Right lobe of liver (tissue), 6 donors: ENCODE results near the gene FCER1G. TPM values are rescaled to one million over a fixed set of nuclear protein-coding genes. Genes with fewer than 3 reads are reported as not detected.
"Not testable (repeated sequence)": the region's sequence is repeated elsewhere in the genome, so short reads cannot be mapped to it uniquely, and the experiment has no call there.

Experiments
- ATAC-seq, 4 donors: fragments of 200-7000 bp; cut with Tn5 transposase; one replicate each; pipeline ENCODE4 v1.9.1; 2020; ENCODE audit warnings: mild to moderate bottlenecking in 4 of 4, moderate library complexity in 4 of 4
- DNase-seq, 3 donors: peaks; one replicate each; pipeline ENCODE4 v3.0.0-alpha.2; 2020
- H3K27ac ChIP-seq, 3 donors: fragments of 200-600 bp; one replicate each; pipeline ENCODE4 v1.8.0; 2022
- H3K27me3 ChIP-seq, 2 donors: fragments of 200-600 bp; one replicate each; pipeline ENCODE4 v1.8.0; 2022
- H3K36me3 ChIP-seq, 4 donors: fragments of 200-600 bp; sonication (generic) in 1 of 4; one replicate each; pipeline versions ENCODE4 v1.5.1 to v1.8.0; 2017 to 2022; ENCODE audit warnings: control low read depth in 1 of 4
- H3K4me1 ChIP-seq, 4 donors: fragments of 200-600 bp; sonication (generic) in 1 of 4; one replicate each; pipeline versions ENCODE4 v1.5.1 to v1.8.0; 2017 to 2022; ENCODE audit warnings: control low read depth in 1 of 4
- H3K4me3 ChIP-seq, 3 donors: fragments of 200-600 bp; one replicate each; pipeline ENCODE4 v1.8.0; 2022
- H3K9me3 ChIP-seq, 4 donors: fragments of 200-600 bp; sonication (generic) in 1 of 4; one replicate each; pipeline versions ENCODE4 v1.5.1 to v1.8.0; 2017 to 2022; ENCODE audit warnings: control low read depth in 1 of 4
- CTCF ChIP-seq, 4 donors: fragments of 200-600 bp in 3 of 4; fragments of 450-650 bp in 1 of 4; IDR thresholded peaks; one replicate each; pipeline versions ENCODE4 v1.5.1 to v1.8.0; 2016 to 2022; ENCODE audit warnings: antibody characterized with exemption in 4 of 4, mild to moderate bottlenecking in 2 of 4
- POLR2A ChIP-seq: fragments of 450-650 bp; IDR thresholded peaks from one replicate; pipeline ENCODE4 v1.6.1; 2017; ENCODE audit warnings: antibody characterized with exemption, mild to moderate bottlenecking
- WGBS: methylation state at CpG from one replicate; pipeline ENCODE4 v1.1.6; 2018; ENCODE audit warnings: low coverage, low lambda C conversion rate; ENCODE audit not compliant: insufficient coverage; ENCODE audit errors: missing lambda C conversion rate; 5-methylcytosine and 5-hydroxymethylcytosine counted together
- intact Hi-C, 2 donors: fragments of 100-400 bp; cut with DNase I; formaldehyde crosslinking; loops; one replicate each; pipeline versions ENCODE4 v1.11.2 to v1.14.1; 2022
- total RNA-seq, 6 experiments: library from RNA; depleted of rRNA in 2 of 6; stranded (reverse); fragments of >200 nt in 2 of 6; fragmentation: NEBNext Ultra II Directional in 3 of 6; extraction: Animal tissue kit (Norgen Biotek cat#: 25700) in 3 of 6; gene quantifications; one replicate each; pipeline versions ENCODE4 v1.1.0 to v1.2.4, GENCODE V29; 2016 to 2023
- donor health status: DM: no; HTN: yes; CAD: no.
- donor health status: DM: no; HTN: no; CAD: no.
- donor health status: DM: no; HTN: no; CAD: no.
- donor health status: DM: no; HTN: yes; CAD: no.
- donor health status: DM: no; HTN: yes; CAD: no.

FCER1G gene
- total RNA-seq, 6 experiments from 2014 or later, result 11.5 to 54.0 (median 19.0) TPM

- Histone ChIP-seq H3K9me3 (no peaks in the 10 kb centered on the region), H3K36me3 (peaks cover 0 to 2% (median 0%) of the 10 kb centered on the region in 4 donors), H3K27me3 (no peaks in the 10 kb centered on the region), H3K4me3 (no peak overlapping the region), H3K27ac (peak overlapping the region in 1 of 3 donors; percentile 90), H3K4me1 (peaks cover 0 to 61% (median 8%) of the 10 kb centered on the region in 4 donors)
- ATAC-seq (no peak), DNase-seq (no peak)
- no peak for TF ChIP-seq CTCF (IDR thresholded peaks at IDR 0.05)
- no peak for TF ChIP-seq POLR2A
- intact Hi-C loops, result no loop called here
- 18% methylated on average over 5 of the region's 5 CpGs for WGBS
Measured at GRCh38 chr1:161220002-161220401, 4.9 kb downstream of the FCER1G start.

DNA sequence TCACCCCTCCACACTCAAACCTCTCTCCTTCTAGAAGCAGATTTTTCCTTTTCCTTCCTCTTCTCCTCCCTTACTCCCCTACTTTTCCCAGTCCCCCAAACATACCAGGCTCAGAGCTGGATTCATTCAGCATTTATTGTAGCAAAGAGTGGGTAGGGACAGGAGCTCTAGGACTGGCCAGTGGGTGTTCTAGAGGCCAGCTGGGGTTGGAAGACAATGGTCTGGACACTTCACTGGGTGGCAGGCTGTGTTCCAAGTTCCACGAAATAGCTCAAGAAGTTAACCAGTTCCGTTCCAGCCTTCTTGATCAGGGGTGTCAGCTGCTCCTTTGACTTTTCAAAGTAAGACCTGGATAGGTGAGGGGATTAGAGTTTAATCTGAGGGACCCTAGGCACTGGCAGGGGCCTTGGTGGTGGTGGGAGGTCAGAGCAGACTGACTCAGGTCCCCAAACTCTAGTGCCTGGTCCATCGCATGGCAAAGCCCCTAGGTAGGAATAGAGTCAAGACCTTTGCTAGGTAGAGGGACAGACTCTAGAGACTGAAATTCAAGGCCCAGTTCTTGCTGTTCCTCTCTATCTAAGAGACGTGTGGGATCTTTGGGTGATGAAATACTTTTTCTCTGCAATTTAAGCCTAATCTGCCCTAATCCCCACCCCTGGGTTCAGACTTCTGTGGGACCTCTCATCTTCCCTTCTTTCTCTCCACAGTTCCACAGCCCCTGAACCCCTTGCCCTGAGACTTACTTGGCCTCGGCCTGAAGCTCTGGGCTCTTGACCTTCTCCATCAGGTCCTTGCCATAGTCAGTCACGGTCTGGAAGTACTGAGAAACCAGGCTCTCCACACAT, 7.3 kb downstream of the FCER1G start:
- Histone ChIP-seq H3K27me3 (no peaks in the 10 kb centered on the region), H3K4me3 (peak overlapping the region; percentile 38 to 75 (median 69)), H3K36me3 (peaks cover 0 to 2% (median 0%) of the 10 kb centered on the region in 4 donors), H3K27ac (peak overlapping the region; percentile 69 to 90 (median 82)), H3K9me3 (no peaks in the 10 kb centered on the region), H3K4me1 (peaks cover 0 to 61% (median 13%) of the 10 kb centered on the region in 4 donors)
- intact Hi-C loops, result no loop called here
- DNase-seq, result no peak
- TF ChIP-seq CTCF (IDR thresholded peaks at IDR 0.05), result no peak
- no peak for TF ChIP-seq POLR2A
- no peak for ATAC-seq
- WGBS, result 13% methylated on average over 5 of the region's 6 CpGs

- WGBS, result 31% methylated on average over 7 of the region's 7 CpGs
- Histone ChIP-seq H3K9me3 (no peaks in the 10 kb centered on the region), H3K27me3 (no peaks in the 10 kb centered on the region), H3K4me3 (peak overlapping the region in 2 of 3 donors; percentile 69 to 75), H3K4me1 (peaks cover 0 to 55% (median 12%) of the 10 kb centered on the region in 4 donors), H3K36me3 (peaks cover 0 to 10% (median 3%) of the 10 kb centered on the region in 4 donors), H3K27ac (peak overlapping the region; percentile 69 to 90 (median 84))
- intact Hi-C loops, result no loop called here
- no peak for TF ChIP-seq CTCF (IDR thresholded peaks at IDR 0.05)
- peak; percentile 29 for TF ChIP-seq POLR2A
- DNase-seq (peak; percentile 76 to 92 (median 82)), ATAC-seq (peak; percentile 48 to 70 (median 58))
Measured at GRCh38 chr1:161223805-161224694, 9.0 kb downstream of the FCER1G start.

DNA sequence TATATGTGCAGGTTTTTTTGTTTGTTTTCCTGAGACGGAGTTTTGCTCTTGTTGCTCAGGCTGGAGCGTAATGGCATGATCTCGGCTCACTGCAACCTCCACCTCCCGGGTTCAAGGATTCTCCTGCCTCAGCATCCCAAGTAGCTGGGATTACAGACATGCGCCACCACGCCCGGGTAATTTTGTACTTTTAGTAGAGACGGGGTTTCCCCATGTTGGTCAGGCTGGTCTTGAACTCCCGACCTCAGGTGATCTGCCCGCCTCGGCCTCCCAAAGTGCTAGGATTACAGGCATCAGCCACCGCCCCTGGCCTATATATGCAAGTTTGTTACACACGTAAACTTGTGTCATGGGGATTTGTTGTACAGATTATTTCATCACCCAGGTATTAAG, 9.6 kb downstream of the FCER1G start:
- DNase-seq, H3K9me3 ChIP-seq, intact Hi-C loops, H3K27me3 ChIP-seq: not testable (repeated sequence)
- H3K27ac ChIP-seq, result peak overlapping the region; percentile 69 to 84 (median 79)
- peak in 1 of 4 donors; percentile 0 for ATAC-seq
- H3K36me3 ChIP-seq, result peaks cover 0 to 16% (median 5%) of the 10 kb centered on the region in 4 donors
- H3K4me1 ChIP-seq, result peaks cover 0 to 49% (median 8%) of the 10 kb centered on the region in 4 donors
- WGBS, result 14% methylated on average over 10 of the region's 13 CpGs
- H3K4me3 ChIP-seq, result peak overlapping the region in 2 of 3 donors; percentile 39 to 41
